NCI-H2227 treated with DMSO at 0.1 percent for 48 hours (cell line): ENCODE results near the gene NKTR.

Experiments
- DNase-seq: peaks from one replicate; lab custom pipeline; 2025; lab: John Stamatoyannopoulos, UW

NKTR gene

GRCh38 chr3:42682301-42683070, 82.0 kb downstream of the NKTR start:
- no peak for DNase-seq

GRCh38 chr3:42683875-42684598, 83.6 kb downstream of the NKTR start:
- no peak for DNase-seq

- DNase-seq = no peak
These were observed 84.3 kb downstream of the NKTR start for GRCh38 chr3:42684632-42685362.

GRCh38 chr3:42685363-42685881, 84.9 kb downstream of the NKTR start, which contains the start of gene KLHL40:
KLHL40 (plus strand) TSS chr3:42685537; CDS start chr3:42685619, 82 bp downstream.
- DNase-seq = no peak

- DNase-seq = no peak
These were observed 85.7 kb downstream of the NKTR start for GRCh38 chr3:42685891-42686820.

GRCh38 chr3:42686832-42687650, 86.6 kb downstream of the NKTR start:
- no peak for DNase-seq

- no peak for DNase-seq
These were observed 87.5 kb downstream of the NKTR start for GRCh38 chr3:42688016-42688415.

GRCh38 chr3:42688487-42689420, 88.3 kb downstream of the NKTR start:
- no peak for DNase-seq

GRCh38 chr3:42689421-42690014, 89.0 kb downstream of the NKTR start:
- DNase-seq = no peak

GRCh38 chr3:42690191-42690590, 89.7 kb downstream of the NKTR start:
- no peak for DNase-seq

GRCh38 chr3:42690766-42691680, 90.5 kb downstream of the NKTR start:
- DNase-seq = no peak

- no peak for DNase-seq
These were observed 91.6 kb downstream of the NKTR start for GRCh38 chr3:42691816-42692666.

GRCh38 chr3:42692667-42693529, 92.4 kb downstream of the NKTR start:
- DNase-seq = no peak

GRCh38 chr3:42693530-42693930, 93.0 kb downstream of the NKTR start:
- no peak for DNase-seq

- DNase-seq = no peak
These were observed 93.9 kb downstream of the NKTR start for GRCh38 chr3:42694366-42694765.
